Stimulated activated CD4-positive, alpha-beta T cell treated with anti-CD3 and anti-CD28 coated beads, TNF-alpha, amount 100 ng/mL, for 1 hour (primary cell): Measurements from ENCODE around the gene LRP1.

Experiments used
- DNase-seq, 3 donors: peaks; one replicate each; pipeline ENCODE4 v3.0.0-alpha.2; 2020; ENCODE audit warnings: low read depth in 3 of 3, low spot score in 1 of 3

Gene LRP1

GRCh38 chr12:57233357-57234232 is 105.3 kb downstream of the LRP1 start:
- DNase-seq, result no peak

- no peak for DNase-seq
Observed at GRCh38 chr12:57234233-57234570, 105.9 kb downstream of the LRP1 start.

- no peak for DNase-seq
Observed at GRCh38 chr12:57234571-57235016, 106.3 kb downstream of the LRP1 start.

GRCh38 chr12:57235017-57235727 is 106.9 kb downstream of the LRP1 start:
- no peak for DNase-seq

GRCh38 chr12:57235728-57236131 is 107.4 kb downstream of the LRP1 start:
- no peak for DNase-seq

- DNase-seq, result no peak
Observed at GRCh38 chr12:57236201-57236924, 108.1 kb downstream of the LRP1 start.

DNA sequence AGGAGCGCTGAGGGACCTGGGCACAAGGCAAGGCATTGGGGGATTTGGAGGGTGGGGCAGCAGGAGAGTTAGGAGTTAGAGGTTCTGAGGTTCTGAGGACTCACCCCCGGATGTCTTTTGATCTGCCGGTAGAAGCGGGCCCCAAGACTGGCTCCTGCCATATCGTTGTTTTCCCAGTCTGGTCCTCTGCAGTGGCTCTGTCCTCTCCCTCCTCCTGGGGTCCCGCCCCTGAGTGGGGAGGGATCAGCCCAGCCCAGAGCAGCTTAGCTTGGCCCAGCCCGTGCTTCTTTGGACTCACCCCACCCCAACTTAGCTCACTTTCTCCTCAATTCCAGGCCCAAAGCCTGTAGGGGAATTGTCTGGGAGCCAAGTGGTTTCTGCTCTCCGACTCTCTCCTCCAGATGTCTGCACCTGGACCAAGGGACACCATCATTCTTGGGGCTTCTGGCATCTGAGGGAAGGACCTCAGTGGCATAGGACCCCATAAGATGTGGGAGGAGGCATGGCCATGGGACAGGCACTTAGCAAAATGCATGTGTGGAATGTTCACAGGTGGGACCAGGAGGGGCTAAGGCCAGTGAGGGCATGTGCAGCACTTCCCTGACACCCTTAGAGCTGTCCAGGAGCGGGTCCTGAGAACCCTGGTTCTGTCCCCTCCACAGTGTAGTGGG is 108.8 kb downstream of the LRP1 start:
- no peak for DNase-seq

DNA sequence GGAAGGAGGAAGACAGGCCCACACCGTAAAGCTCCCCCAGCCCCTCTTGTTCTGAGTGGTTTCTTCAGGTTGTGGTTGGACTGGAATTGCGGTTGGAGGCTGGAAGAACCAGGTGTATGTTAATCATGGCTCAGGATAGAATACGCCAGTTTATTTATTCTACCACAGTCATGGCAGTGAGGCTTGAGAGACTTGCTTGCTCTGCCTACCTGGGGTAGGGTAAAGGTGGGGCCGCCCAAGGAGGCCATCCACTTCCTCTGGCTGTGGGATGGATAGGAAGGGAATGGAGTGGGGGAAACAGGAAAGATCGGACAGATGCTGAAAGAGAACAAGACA is 109.3 kb downstream of the LRP1 start:
- DNase-seq, result no peak

DNA sequence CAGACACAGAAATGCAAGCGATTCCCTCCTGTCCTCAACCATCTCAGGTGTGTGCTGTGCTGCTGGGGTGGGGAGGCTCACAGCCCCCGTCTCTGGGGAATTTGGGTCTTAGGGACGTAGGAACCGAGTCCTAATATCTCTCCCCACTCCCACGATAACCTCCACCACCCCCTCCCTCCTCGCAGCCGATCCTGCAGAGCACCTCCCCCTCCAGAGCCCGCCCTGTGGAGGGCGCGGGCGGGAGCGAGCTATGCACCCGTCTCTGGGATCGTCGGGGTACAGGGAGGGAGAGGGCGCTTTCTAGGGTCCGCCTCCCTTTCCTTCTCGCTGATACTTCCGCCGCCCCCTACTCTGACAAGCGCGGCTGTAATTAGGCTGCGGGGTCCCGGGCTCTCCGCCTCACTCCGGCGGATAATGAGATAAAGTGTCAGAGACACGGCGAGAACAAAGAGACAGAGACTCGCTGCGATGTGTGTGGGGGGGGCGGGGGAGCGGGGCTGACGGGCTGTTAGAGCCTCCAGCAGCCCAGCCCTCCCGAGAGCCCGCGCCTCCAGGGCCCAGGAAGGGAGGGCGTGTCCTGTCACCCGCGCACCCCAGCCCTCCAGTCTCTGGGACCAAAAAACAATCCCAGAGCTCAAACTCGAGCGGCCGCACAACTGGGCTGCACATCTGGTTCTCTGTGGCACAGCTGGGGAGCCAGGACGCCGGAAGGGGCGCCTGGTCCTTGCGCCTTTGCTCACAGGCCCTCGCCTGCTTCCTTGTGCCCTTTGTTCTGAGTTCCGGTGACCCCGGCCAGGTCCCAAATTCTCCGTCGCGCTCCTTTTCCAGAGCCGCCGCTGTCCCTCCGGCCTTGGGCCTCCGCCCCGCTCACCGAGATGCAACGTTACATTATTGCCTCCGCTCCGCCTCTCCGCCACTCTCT is 109.9 kb downstream of the LRP1 start:
- no peak for DNase-seq

DNA sequence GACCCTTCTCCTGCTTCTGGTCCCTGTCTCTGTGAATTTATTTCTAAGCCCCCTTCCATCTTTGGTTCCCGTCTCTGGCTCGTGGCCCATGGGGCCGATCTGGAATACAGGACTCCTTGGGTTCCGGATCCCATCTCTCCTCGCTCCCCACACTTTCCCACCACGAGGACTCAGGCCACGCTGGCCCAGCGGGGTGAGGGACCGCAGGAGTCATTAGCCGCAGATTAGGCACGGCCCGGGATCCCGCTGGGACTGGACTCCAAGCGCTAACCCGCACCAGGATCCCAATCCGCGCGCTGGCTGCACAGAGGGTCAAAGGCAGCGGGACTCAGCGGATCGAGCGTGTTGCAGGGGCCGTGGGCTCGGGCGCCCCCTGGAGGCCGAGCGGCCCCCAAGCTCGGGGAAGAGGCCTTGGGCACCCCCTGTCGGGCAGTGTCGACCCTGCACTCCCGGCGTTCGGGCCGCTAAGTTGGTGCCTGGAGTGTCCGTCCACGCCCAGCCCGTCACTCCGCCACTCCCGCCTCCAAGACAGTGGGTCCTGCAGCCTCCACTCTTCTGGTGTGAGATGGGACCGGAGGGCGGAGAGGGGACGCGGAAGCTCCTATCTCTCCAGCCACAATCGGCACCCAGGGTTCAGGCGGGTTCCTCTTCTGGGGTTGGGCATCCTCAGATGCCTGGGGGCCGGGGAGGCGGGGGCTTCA is 110.7 kb downstream of the LRP1 start:
- peak; percentile 59 to 91 (median 76) for DNase-seq

DNA sequence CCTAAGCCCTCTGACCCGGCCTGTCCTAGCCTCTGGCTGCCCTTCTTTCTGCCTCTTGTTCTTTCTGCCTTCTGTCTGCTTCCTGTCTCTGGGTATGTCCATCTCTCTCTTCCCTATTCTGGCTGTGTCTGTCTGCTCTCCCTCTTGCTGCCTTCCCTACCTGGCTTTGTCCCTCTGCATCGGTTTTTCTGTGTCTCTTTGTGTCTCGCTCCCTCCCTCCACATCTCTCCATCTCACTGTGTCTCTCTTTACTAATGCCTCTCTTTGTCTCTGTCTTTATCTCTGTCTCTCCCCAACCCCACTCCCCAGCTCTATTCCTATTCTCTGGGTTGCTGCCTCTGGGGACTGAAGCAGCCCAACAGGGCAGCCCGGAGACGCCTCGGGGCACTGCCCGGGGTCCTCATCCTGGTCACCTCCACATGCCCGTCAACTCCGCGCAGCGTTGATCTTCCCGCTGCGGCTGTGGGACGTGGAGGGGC is 111.3 kb downstream of the LRP1 start:
- DNase-seq, result no peak

DNA sequence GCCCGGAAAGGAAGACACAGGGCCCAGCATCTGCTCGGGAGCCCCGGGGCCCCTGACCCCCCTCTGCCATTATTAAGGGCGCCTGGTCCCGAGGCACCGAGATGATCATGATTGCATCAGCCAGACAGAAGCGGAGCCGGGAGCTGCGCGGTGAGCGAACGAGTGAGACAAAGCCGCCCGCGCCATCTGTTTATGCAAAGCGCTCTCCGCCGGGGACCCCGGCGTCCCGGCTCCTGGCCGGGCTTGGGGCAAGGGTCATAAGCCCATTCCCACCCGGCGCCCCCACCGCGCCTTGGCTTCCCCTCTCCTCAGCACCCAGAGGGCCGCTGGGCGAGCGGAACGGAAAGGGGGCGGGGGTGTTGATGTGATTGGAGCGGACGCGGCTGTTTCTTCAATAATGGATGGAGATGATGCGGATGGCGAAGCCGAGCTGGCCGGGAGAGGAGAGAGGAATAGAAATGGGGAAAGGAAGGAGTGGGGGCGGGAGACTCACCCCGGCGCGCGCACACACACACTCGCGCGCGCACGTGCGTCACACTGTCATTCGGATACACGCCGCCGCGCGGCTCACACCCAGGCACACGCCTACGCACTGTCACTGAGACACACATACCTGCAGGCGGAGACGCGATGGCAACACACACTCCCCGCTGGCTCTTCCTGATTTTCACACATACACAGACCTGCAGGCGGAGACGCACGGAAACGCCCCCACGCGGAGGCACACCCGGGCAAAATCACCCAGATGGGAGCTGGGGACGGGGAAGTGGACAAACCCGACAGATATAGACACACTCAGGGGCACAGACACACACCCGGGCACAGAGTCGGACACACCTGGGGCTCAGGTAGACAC is 112.0 kb downstream of the LRP1 start:
- DNase-seq, result peak in 2 of 3 donors; percentile 60 to 61

DNA sequence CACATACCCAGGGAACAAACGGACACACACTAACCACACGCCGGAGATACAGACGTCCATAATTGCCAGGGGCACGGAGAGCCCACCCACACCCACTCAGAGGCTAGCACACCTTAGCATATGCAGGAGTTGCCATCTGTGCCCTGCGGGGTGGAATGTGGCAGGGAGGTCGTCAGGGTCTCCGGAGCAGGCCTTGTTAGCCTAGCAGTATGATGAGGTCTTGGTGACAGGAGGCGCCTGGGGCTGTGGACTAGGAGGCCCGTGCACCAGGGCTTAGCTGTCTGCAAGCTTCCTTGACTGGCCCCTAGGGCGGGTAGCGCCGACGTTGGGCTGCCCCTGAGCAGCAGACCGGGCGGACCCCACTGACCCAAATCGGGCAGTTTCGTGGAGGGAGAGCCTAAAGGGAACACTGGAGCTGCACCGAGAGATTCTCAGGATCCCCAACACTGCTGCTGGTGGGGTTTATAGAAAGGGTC is 112.7 kb downstream of the LRP1 start:
- DNase-seq, result no peak

GRCh38 chr12:57241402-57242310 is 113.4 kb downstream of the LRP1 start:
- DNase-seq, result no peak

GRCh38 chr12:57242329-57242690 is 114.0 kb downstream of the LRP1 start:
- no peak for DNase-seq

DNA sequence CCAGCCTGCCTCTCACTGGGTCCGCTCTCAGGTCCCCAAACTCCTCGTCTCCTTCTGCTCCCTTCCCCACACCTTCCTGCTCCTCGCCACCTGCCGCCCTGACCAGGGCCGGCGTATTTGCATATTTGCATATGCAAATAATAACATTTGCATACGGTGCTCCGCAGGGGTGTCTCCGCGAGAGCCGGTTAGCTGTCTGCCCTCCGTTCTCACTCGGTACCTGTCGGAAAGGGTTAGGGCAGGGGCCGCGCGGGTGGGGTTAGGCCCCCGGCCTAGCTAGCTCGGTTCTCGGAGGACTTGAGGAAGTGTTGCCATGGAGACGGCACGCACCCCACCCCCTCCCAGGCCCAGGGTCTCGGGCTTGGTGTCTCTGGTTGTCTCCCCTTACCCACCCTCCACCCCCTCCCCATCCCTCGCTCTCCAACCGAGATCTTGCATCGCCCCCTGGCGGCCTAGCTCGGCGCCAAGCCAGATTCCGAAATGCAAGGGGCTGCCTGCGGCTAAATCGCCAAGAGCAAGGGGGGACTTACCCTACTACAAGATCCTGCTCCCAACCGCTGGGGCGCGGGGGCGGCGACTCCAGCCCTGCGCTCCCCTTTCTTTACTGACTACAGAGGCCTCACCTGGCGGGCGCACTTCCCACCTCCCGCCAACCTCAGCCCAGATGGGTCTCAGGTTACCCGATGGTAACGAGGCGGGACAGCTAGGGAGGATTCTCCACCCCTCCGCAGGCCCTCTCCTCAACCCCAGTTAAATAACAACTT is 114.6 kb downstream of the LRP1 start:
- peak in 1 of 3 donors; percentile 72 for DNase-seq
